Left forelimb (tissue), 1 donor: ENCODE data around the gene TRIP13.
"Not testable (repeated sequence)": the region's sequence is repeated elsewhere in the genome, so short reads cannot be mapped to it uniquely, and the experiment has no call there.

Experiments used
- DNase-seq: peaks from one replicate; pipeline ENCODE4 v3.0.0-alpha.2; 2018; ENCODE audit warnings: low spot score

TRIP13 gene, protein sequence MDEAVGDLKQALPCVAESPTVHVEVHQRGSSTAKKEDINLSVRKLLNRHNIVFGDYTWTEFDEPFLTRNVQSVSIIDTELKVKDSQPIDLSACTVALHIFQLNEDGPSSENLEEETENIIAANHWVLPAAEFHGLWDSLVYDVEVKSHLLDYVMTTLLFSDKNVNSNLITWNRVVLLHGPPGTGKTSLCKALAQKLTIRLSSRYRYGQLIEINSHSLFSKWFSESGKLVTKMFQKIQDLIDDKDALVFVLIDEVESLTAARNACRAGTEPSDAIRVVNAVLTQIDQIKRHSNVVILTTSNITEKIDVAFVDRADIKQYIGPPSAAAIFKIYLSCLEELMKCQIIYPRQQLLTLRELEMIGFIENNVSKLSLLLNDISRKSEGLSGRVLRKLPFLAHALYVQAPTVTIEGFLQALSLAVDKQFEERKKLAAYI

GRCh38 chr5:892394-893136 lies at the start of gene TRIP13, which contains the start of gene BRD9:
TRIP13 (plus strand) TSS chr5:892884; CDS start chr5:892999, 115 bp downstream.
BRD9 (minus strand) TSS chr5:892801; CDS start chr5:892657, 144 bp downstream.
- DNase-seq = peak; percentile 91

DNA sequence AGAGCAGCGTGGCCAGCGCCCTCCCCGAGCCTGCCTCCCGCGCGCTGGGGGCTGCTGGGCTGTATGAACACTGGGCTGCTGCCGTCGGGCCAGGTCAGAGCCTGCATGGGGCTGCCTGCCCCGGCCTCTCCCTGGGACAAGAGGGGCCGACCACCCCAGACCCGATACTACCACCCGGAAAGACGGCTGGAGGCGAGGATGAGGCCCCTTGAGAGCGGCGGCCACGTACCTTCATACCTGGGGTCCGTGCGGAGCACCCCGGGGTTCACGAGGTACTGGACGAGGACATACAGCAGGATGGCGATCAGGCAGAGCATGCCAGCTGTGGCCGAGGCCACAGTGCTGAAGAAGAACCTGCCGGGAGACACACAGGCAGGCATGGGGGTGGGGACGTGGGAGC lies 49.3 kb upstream of the TRIP13 start:
- not testable (repeated sequence) for DNase-seq

DNA sequence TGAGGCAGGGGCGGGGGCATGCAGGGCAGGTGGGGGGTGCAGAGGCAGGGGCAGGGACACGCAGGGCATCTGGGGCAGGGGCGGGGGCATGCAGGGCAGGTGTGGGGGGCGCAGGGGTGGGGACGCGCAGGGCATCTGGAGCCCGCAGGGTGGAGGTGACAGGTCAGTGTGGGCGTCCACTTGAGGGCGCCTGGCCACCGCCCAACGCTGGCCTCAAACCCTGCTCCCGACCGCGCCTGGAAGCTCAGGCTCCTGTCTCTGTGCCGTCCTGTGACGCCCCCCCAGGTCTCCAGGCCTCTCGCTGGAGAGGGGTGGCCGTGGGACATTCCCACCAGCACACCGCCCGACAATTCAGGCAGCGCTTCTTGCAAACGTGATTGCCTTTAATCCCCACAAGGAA lies 48.8 kb upstream of the TRIP13 start:
- not testable (repeated sequence) for DNase-seq

- not testable (repeated sequence) for DNase-seq
These were observed 48.3 kb upstream of the TRIP13 start for GRCh38 chr5:844426-844825.

- not testable (repeated sequence) for DNase-seq
These were observed 47.5 kb upstream of the TRIP13 start for GRCh38 chr5:845031-845675.

DNA sequence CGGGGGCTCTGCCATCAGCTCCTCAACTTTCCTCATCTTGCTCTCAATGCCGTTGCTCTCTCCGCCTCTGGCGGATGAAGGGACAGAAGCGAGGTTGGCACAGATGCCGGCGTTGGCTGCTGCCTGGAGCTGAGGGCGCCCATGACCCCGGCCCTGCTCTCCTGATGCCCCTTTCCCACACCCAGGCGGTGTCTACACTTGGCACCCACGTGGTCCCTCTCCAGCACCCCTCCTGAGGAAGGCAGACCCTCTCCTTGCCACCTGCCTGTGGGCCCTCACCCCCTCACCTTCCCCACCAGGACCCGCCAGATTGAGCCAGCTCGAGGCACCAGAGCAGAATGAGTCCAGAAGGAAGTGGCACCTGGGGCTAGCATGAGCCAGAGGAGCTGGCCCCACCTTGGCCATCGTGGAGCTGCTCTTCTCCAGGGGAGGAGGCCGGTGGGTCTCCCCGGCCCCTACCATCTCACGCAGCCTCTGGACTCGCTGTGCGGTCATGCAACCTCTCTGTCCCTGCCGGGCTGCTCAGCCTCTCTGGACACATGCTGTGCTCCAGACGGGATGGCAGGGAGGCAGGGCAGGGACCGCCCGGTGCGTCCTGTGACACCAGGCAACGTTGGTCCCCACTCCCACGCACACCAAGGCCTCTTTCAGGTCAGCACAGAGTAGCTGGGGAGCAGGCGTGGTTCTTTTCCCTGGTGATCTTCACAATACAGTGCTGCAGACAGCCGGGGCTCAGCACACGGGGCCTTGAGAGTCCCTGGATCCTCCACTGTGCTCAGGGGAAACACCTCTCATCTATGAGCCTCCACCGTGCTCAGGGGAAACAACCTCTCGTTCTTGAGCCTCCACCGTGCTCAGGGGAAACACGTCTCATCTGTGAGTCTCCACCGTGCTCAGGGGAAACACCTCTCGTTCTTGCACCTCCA lies 46.7 kb upstream of the TRIP13 start:
- not testable (repeated sequence) for DNase-seq

DNA sequence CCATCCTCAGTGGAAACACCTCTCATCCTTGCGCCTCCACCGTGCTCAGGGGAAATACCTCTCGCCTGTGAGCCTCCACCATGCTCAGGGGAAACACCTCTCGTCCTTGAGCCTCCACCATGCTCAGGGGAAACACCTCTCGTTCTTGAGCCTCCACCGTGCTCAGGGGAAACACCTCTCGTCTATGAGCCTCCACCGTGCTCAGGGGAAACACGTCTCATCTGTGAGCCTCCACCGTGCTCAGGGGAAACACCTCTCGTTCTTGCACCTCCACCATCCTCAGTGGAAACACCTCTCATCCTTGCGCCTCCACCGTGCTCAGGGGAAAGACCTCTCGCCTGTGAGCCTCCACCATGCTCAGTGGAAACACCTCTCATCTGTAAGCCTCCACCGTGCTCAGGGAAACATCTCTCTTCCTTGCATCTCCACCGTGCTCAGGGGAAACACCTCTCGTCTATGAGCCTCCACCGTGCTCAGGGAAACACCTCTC lies 46.0 kb upstream of the TRIP13 start:
- not testable (repeated sequence) for DNase-seq

DNA sequence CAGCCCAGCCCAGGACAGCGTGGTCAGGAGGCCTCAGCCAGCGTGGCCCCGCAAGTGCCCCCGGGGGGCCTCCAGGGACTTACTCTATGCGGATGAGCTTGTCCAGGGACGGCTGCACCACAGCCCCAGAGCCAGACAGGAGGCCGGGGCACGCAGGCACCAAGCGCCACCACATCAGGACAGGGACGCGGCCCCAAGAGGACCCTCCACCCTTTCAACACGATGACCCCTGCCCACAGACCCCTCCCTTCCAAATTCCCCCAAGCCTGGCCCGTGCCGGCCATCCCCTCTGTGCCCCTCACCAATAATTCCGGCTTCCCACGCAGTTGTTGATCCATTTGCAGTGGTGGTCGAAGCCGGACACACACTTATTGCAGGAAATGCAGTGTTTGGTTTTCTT lies 45.5 kb upstream of the TRIP13 start:
- not testable (repeated sequence) for DNase-seq

GRCh38 chr5:847736-848135 lies 44.9 kb upstream of the TRIP13 start:
- not testable (repeated sequence) for DNase-seq

DNA sequence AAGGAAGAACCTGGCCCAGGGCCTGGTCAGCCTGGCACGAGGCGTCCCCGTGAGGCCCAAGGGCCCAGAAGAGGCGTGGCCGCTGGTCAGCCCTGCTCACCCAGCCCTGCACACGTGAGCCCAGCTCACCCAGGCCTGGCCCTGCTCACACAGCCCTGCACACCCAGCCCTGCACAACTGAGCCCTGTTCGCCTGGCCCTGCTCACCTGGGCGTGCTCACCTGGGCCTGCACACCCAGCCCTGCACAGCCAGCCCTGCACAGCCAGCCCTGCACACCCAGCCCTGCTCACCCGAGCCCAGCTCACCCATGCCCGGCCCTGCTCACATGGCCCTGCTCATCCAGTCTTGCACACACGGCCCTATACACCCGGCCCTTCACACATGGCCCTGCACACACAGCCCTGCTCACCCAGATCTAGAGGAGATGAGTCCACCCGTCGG lies 44.0 kb upstream of the TRIP13 start:
- no peak for DNase-seq

DNA sequence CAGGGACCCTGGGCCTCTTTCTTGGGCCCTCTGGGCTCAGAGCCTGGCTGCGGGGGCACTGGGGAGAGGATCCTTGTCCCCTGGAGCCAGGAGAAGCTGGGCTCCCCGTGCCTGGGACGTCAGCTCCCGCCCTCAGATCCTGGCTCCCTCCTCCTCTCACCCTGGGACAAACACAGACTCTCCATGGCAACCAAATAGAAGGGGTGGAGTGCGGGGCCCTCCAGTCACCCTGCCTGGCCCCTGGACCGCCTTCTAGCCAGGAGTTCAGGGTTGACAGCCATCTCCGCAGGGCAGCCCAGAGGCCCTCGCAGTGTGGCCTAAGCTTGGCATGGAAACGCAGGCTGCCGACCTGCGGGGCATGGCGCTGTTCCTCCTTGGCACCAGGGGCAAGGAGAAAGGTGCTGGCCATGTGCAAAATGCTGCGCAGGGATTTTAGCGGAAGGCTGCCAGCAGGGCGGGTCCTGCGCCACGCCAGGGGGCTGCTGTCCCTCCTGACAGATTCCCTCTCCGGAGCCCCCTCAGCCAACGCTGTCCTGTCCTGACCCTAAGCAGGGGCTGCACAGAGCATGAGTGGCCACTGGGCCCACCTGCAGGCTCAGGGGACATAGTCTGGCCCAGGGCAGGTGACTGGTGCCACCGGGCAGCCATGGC lies 42.9 kb upstream of the TRIP13 start:
- no peak for DNase-seq

DNA sequence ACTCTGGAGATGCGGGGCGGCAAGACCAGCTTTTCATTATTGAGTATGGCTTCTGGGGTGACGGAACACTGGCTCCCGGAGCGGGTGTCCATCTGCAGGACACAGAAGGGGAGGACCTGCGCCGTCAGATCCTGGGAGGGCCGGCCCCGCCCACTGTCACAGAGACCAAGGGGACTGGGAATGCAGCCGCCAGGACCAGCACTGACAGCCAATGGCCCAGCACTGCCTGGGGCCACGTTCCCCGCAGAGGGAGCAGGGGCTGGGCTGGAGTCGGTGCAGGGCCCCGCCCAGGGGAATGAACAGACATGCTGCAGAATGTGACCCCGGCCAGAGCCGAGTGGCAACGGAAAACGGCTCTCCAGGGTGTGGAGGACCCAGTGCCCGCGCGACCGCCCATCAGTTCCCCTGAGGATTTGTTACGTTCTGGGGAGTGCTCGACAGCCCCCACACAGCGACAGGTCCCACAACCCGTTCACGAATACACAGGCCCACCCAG lies 42.1 kb upstream of the TRIP13 start, which contains the start of gene ZDHHC11:
Gene ZDHHC11, minus strand, starts transcription at position 476 of the 496 bp plus-strand sequence. Its CDS starts 384 bp downstream, at position 92.
- DNase-seq = no peak

- no peak for DNase-seq
These were observed 41.6 kb upstream of the TRIP13 start for GRCh38 chr5:851076-851475.

DNA sequence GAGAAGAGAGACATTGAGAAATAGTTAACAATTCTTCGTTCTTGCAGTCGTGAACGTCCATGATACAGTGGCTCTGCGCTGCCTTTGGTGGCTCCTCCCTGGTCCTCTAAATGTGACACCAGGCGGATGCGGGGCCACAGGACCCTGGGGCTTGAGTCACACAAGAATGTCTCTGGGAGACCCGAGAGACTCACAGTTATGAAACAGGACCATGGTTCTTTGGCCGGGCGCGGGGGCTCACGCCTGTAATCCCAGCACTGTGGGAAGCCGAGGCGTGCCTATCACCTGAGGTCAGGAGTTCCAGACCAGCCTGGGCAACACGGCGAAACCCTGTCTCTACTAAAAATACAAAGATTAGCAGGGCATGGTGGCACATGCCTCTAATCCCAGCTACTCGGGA lies 41.1 kb upstream of the TRIP13 start:
- DNase-seq = no peak

DNA sequence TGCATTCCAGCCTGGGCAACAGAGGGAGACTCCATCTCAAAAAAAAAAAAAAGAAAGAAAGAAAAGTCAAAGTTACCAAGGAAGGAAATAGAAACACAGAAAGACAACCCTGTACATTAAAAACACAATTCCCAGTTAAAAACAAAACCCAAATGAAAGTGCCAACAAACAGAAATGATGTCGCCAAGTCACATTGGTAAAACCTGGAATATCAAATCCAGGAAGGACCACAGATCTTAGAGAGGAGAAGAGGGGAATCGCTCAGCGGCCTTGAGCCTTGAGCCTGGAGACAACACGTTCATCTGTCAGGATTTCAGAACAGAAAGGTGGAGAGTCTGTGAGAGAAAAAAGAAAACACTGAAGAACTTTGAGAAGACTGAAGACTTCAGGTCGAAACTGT lies 40.7 kb upstream of the TRIP13 start:
- DNase-seq = no peak

DNA sequence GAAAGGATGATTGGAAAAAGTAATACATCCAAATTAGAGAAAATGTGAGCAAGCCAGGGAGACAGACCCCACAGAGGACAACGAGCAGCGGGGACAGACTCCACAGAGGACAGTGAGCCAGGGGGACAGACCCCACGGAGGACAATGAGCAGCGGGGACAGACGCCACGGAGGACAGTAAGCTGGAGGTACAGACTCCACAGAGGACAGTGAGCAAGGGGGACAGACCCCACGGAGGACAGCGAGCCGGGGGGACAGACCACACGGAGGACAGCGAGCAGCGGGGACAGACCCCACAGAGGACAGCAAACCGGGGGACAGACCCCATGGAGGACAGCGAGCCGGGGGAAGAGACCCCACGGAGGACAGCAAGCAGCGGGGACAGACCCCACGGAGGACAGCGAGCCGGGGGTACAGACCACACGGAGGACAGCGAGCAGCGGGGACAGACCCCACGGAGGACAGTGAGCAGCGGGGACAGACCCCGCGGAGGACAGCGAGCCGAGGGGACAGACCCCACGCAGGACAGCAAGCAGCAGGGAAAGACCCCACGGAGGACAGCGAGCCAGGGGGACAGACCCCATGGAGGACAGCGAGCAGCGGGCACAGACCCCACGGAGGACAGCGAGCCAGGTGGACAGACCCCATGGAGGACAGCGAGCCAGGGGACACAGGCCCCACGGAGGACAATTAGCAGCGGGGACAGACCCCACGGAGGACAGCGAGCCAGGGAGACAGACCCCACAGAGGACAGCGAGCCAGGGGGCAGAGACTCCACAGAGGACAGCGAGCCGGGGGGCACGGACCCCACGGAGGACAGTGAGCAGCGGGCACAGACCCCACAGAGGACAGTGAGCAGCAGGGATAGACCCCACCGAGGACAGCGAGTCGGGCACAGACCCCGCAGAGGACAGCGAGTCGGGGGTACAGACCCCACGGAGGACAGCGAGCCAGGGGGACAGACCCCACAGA lies 40.0 kb upstream of the TRIP13 start:
- DNase-seq = no peak

- not testable (repeated sequence) for DNase-seq
These were observed 39.1 kb upstream of the TRIP13 start for GRCh38 chr5:853416-854090.

DNA sequence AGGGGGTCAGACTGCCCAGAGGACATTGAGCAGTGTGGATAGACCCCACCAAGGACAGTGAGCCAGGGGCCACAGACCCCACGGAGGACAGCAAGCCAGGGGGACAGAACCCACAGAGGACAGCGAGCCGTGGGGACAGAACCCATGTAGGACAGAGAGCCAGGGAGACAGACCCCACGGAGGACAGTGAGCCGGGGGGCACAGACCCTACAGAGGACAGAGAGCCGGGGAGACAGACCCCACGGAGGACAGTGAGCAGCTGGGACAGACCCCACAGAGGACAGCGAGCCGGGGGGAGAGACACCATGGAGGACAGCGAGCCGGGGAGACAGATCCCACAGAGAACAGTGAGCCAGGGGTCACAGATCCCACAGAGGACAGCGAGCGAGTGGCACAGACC lies 38.5 kb upstream of the TRIP13 start:
- DNase-seq = no peak
